Measurements from ENCODE around the gene GPS2. TPM values are rescaled to one million over a fixed set of nuclear protein-coding genes. Genes with fewer than 3 reads are reported as not detected.

GPS2 gene
- total and polyA plus RNA-seq, 10 of the 15 experiments (the other 5 are each of a cell fraction or from before 2014, with no cell fraction given) = 10.2 to 96.4 (median 42.5) TPM

DNA sequence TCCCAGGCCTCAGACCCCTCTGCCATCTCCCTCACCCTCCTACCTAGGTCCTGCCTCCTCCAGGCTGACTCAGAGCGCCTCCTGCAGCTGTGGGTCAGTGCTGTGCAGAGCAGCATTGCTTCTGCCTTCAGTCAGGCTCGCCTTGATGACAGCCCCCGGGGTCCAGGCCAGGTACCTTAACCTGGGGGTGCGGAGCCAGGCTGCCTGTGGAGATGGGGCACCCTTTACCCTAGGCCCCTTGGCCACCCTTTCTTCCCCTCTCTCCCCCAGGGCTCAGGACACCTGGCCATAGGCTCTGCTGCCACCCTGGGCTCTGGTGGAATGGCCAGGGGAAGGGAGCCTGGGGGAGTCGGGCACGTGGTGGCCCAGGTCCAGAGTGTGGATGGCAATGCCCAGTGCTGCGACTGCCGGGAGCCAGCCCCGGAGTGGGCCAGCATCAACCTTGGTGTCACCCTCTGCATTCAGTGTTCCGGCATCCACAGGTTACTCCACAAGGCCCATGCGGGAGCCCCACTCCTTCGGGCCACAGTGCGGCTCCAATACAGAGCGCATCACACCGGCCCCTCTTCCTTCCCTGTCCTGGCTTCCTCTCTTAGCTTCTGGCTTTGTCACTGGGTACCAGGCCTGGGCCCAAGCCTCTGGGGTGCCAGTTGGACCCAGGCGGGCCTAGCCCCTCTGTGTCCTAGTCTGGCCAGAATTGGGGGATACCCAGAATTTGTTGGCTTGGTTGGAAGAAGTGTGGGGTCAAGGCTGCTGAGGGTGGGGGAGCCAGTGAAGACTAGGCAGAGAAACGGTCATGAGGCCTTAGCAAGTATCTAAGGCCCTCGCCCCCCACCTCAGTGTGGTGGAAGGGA lies 31.8 kb upstream of the GPS2 start:
- no peak overlapping the region for H3K4me2 ChIP-seq (ENCODE audit: control insufficient read depth, insufficient read depth)
- H4K20me1 ChIP-seq (ENCODE audit: control insufficient read depth, insufficient read depth) = no peaks in the 10 kb centered on the region
- FAIRE-seq (no peak), ATAC-seq (no peak), DNase-seq (ENCODE audit: low read depth, low spot score) (no peak)
- H3K4me1 ChIP-seq (ENCODE audit: control insufficient read depth, insufficient read depth, low read length) = peaks cover 4% of the 10 kb centered on the region; the same call in 1 of the 2 replicates
- WGBS (ENCODE audit: insufficient coverage, insufficient replicate concordance, low lambda C conversion rate, missing lambda C conversion rate) = 96% methylated on average over 18 of the region's 18 CpGs
- intact Hi-C loops (cut with micrococcal nuclease; ENCODE audit: unreplicated experiment) (no loop called here), in situ Hi-C loops (cut with MboI) (no loop called here)
- H3K4me3 ChIP-seq = no peak overlapping the region
- no peak overlapping the region for H3K9ac ChIP-seq (ENCODE audit: control insufficient read depth, insufficient read depth, low read length)
- ChIA-PET CTCF (interaction anchor here (0.9 to 6.7 kb wide), 4 partner anchors 11 to 67 kb away, joined by 3 to 49 read pairs (median 10); partner anchors contain the start of genes ACAP1 and NEURL4), RAD21 (ENCODE audit: unreplicated experiment) (interaction anchor here (1.0 kb wide), 2 partner anchors 16 to 22 kb away, joined by 3 to 4 read pairs; no protein-coding TSS in a partner anchor), POLR2A (interaction anchor here (5.2 kb wide), 1 partner anchor 11 kb away, joined by 52 read pairs; the partner anchor contains the start of gene ACAP1), SMC1A (ENCODE audit: uncharacterized antibody, unreplicated experiment) (interaction anchor here (0.7 to 4.8 kb wide), 4 partner anchors 9 to 50 kb away, joined by 3 to 33 read pairs (median 7); partner anchors contain the start of genes ACAP1 and NEURL4)
- no peak overlapping the region for H2AFZ ChIP-seq (ENCODE audit: control insufficient read depth, low read depth, low read length)
- H3K27me3 ChIP-seq (replicated peaks in 1 of 2; ENCODE audit: control insufficient read depth in 2 of 2, insufficient read depth in 2 of 2, low read length in 1 of 2) = no peaks in the 10 kb centered on the region
- H3K9me3 ChIP-seq (replicated peaks; ENCODE audit: control insufficient read depth, insufficient read depth, low read length) = no peaks in the 10 kb centered on the region
- no TSS peak for BruUV-seq (replicated peaks)
- TF ChIP-seq HDAC6 (IDR thresholded peaks at IDR 0.05; ENCODE audit: unreplicated experiment) (no peak), CHD1 (IDR thresholded peaks at IDR 0.05; ENCODE audit: low read depth, low read length) (no peak), POLR2A (IDR thresholded peaks at IDR 0.05; ENCODE audit: low read depth, low read length) (peak; percentile 11; the same call in 1 of the 2 replicates), IKZF1 (conservative IDR thresholded peaks at IDR 0.05) (no peak), RUNX3 (IDR thresholded peaks at IDR 0.05; ENCODE audit: low read length) (no peak)
- no peak overlapping the region for H3K27ac ChIP-seq (ENCODE audit: control insufficient read depth, insufficient read depth)
- peaks cover 17 to 29% of the 10 kb centered on the region in 2 experiments for H3K36me3 ChIP-seq (ENCODE audit: control insufficient read depth in 2 of 2, insufficient read depth in 2 of 2, low read length in 1 of 2)
- no peaks in the 10 kb centered on the region; the same call in 1 of the 2 replicates for H3K79me2 ChIP-seq (ENCODE audit: control insufficient read depth, insufficient read depth, low read length)

GRCh38 chr17:7343250-7343649 lies 28.1 kb upstream of the GPS2 start:
- ChIA-PET RAD21 (ENCODE audit: unreplicated experiment) (no interaction called here), CTCF (interaction anchor here (0.6 to 6.7 kb wide), 4 partner anchors 15 to 62 kb away, joined by 3 to 49 read pairs (median 5); partner anchors contain the start of gene NEURL4), SMC1A (ENCODE audit: uncharacterized antibody, unreplicated experiment) (interaction anchor here (1.4 kb wide), 1 partner anchor 14 kb away, joined by 4 read pairs; the partner anchor contains the start of gene NEURL4), POLR2A (interaction anchor here (1.6 kb wide), 1 partner anchor 12 kb away, joined by 11 read pairs; no protein-coding TSS in a partner anchor)
- ATAC-seq = no peak
- in situ Hi-C loops (cut with MboI) = no loop called here
- no peaks in the 10 kb centered on the region for H3K9me3 ChIP-seq (replicated peaks; ENCODE audit: control insufficient read depth, insufficient read depth, low read length)
- H3K36me3 ChIP-seq (ENCODE audit: control insufficient read depth in 2 of 2, insufficient read depth in 2 of 2, low read length in 1 of 2) = peaks cover 19 to 52% of the 10 kb centered on the region in 2 experiments
- no peak overlapping the region for H2AFZ ChIP-seq (ENCODE audit: control insufficient read depth, low read depth, low read length)
- H3K27ac ChIP-seq (ENCODE audit: control insufficient read depth, insufficient read depth) = no peak overlapping the region
- intact Hi-C loops (cut with micrococcal nuclease; ENCODE audit: unreplicated experiment) = no loop called here
- H3K9ac ChIP-seq (ENCODE audit: control insufficient read depth, insufficient read depth, low read length) = no peak overlapping the region
- 84% methylated on average over 15 of the region's 15 CpGs for WGBS (ENCODE audit: insufficient coverage, insufficient replicate concordance, low lambda C conversion rate, missing lambda C conversion rate)
- peaks cover 8% of the 10 kb centered on the region for H3K79me2 ChIP-seq (ENCODE audit: control insufficient read depth, insufficient read depth, low read length)
- no peak overlapping the region for H3K4me2 ChIP-seq (ENCODE audit: control insufficient read depth, insufficient read depth)
- no peak overlapping the region for H3K4me3 ChIP-seq
- FAIRE-seq = no peak
- H3K27me3 ChIP-seq (replicated peaks in 1 of 2; ENCODE audit: control insufficient read depth in 2 of 2, insufficient read depth in 2 of 2, low read length in 1 of 2) = no peaks in the 10 kb centered on the region
- H4K20me1 ChIP-seq (ENCODE audit: control insufficient read depth, insufficient read depth) = no peaks in the 10 kb centered on the region
- DNase-seq (ENCODE audit: low read depth, low spot score) = no peak
- BruUV-seq (replicated peaks) = TSS peak; percentile 63
- H3K4me1 ChIP-seq (ENCODE audit: control insufficient read depth, insufficient read depth, low read length) = no peaks in the 10 kb centered on the region; the same call in 1 of the 2 replicates
- no peak for TF ChIP-seq SREBF1 (IDR thresholded peaks at IDR 0.05; ENCODE audit: low read length)
- no peak for TF ChIP-seq IKZF1 (conservative IDR thresholded peaks at IDR 0.05)
- TF ChIP-seq, protein P1, sequence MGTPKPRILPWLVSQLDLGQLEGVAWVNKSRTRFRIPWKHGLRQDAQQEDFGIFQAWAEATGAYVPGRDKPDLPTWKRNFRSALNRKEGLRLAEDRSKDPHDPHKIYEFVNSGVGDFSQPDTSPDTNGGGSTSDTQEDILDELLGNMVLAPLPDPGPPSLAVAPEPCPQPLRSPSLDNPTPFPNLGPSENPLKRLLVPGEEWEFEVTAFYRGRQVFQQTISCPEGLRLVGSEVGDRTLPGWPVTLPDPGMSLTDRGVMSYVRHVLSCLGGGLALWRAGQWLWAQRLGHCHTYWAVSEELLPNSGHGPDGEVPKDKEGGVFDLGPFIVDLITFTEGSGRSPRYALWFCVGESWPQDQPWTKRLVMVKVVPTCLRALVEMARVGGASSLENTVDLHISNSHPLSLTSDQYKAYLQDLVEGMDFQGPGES (IDR thresholded peaks at IDR 0.05) = no peak
- TF ChIP-seq CREM (IDR thresholded peaks at IDR 0.05; ENCODE audit: low read depth) = no peak
- no peak for TF ChIP-seq PAX8 (IDR thresholded peaks at IDR 0.05)
- no peak for TF ChIP-seq FOS (IDR thresholded peaks at IDR 0.05; ENCODE audit: borderline replicate concordance, extremely low read depth, insufficient read length)
- no peak for TF ChIP-seq JUND (IDR thresholded peaks at IDR 0.05; ENCODE audit: low read depth, low read length)
- no peak for TF ChIP-seq NR2F1 (conservative IDR thresholded peaks at IDR 0.05)
- TF ChIP-seq ZNF274 (IDR thresholded peaks at IDR 0.05; ENCODE audit: insufficient read depth, insufficient read length) = no peak
- TF ChIP-seq MEF2A (IDR thresholded peaks at IDR 0.05; ENCODE audit: insufficient read depth, low read depth, low read length) = no peak
- no peak for TF ChIP-seq ZZZ3 (IDR thresholded peaks at IDR 0.05; ENCODE audit: control insufficient read depth, insufficient read length, low read depth)
- TF ChIP-seq RUNX3 (IDR thresholded peaks at IDR 0.05; ENCODE audit: low read length) = no peak

Measured in GM12878 (cell line).